Esophagus squamous epithelium (tissue), 5 donors: ENCODE results near the gene CIZ1. TPM values are rescaled to one million over a fixed set of nuclear protein-coding genes. Genes with fewer than 3 reads are reported as not detected.
A peak's percentile ranks its signal among the peaks of the same experiment; 100 is the strongest.
"Not testable (repeated sequence)": the region's sequence is repeated elsewhere in the genome, so short reads cannot be mapped to it uniquely, and the experiment has no call there.

ENCODE experiments used
- DNase-seq: peaks from one replicate; lab custom pipeline; 2025; lab: John Stamatoyannopoulos, UW
- H3K27ac ChIP-seq, 4 donors: fragments of 200-600 bp; sonication (generic); one replicate each; pipeline ENCODE4 v1.5.1; 2016 to 2019; ENCODE audit warnings: mild to moderate bottlenecking in 1 of 4
- H3K27me3 ChIP-seq, 4 donors: fragments of 200-600 bp; sonication (generic); 1 replicate in 3 of 4; 2 replicates in 1 of 4; pipeline versions ENCODE4 v1.5.1 to v1.6.0; 2017 to 2021; ENCODE audit warnings: antibody characterized with exemption in 1 of 4
- H3K36me3 ChIP-seq, 3 donors: fragments of 200-600 bp; sonication (generic); one replicate each; pipeline ENCODE4 v1.5.1; 2016 to 2019
- H3K4me1 ChIP-seq, 3 donors: fragments of 200-600 bp; sonication (generic); one replicate each; pipeline ENCODE4 v1.5.1; 2017 to 2019
- H3K4me3 ChIP-seq, 4 donors: fragments of 200-600 bp; sonication (generic); 1 replicate in 3 of 4; 2 replicates in 1 of 4; pipeline ENCODE4 v1.5.1; 2016 to 2019; ENCODE audit warnings: mild to moderate bottlenecking in 2 of 4, moderate library complexity in 1 of 4
- H3K9me3 ChIP-seq, 3 donors: fragments of 200-600 bp; sonication (generic); one replicate each; pipeline ENCODE4 v1.5.1; 2016 to 2019
- CTCF ChIP-seq, 6 experiments: fragments of 450-650 bp in 4 of 6; fragments of 200-600 bp in 2 of 6; sonication (generic) in 2 of 6; IDR thresholded peaks; one replicate each; pipeline ENCODE4 v1.5.1; 2016 to 2019; ENCODE audit warnings: antibody characterized with exemption in 6 of 6, mild to moderate bottlenecking in 4 of 6, moderate library complexity in 4 of 6
- POLR2A ChIP-seq, 4 donors: fragments of 450-650 bp; IDR thresholded peaks; one replicate each; pipeline ENCODE4 v1.6.1; 2017; ENCODE audit warnings: antibody characterized with exemption in 4 of 4, mild to moderate bottlenecking in 4 of 4, moderate library complexity in 3 of 4
- WGBS, 2 donors: methylation state at CpG; one replicate each; pipeline ENCODE4 v1.1.5; 2018; 5-methylcytosine and 5-hydroxymethylcytosine counted together
- intact Hi-C: fragments of 100-400 bp; cut with DNase I; formaldehyde crosslinking; loops from one replicate; pipeline ENCODE4 v1.15.0; 2022
- total RNA-seq, 4 donors: library from RNA; depleted of rRNA; stranded (reverse); fragments of >200 nt; gene quantifications; one replicate each; pipeline ENCODE4 v1.1.0, GENCODE V29; 2016
- donor health status: DM: yes; HTN: yes; CAD: no.

Gene CIZ1
- total RNA-seq, 4 donors from 2014 or later, result 31.0 to 74.6 (median 43.7) TPM

DNA sequence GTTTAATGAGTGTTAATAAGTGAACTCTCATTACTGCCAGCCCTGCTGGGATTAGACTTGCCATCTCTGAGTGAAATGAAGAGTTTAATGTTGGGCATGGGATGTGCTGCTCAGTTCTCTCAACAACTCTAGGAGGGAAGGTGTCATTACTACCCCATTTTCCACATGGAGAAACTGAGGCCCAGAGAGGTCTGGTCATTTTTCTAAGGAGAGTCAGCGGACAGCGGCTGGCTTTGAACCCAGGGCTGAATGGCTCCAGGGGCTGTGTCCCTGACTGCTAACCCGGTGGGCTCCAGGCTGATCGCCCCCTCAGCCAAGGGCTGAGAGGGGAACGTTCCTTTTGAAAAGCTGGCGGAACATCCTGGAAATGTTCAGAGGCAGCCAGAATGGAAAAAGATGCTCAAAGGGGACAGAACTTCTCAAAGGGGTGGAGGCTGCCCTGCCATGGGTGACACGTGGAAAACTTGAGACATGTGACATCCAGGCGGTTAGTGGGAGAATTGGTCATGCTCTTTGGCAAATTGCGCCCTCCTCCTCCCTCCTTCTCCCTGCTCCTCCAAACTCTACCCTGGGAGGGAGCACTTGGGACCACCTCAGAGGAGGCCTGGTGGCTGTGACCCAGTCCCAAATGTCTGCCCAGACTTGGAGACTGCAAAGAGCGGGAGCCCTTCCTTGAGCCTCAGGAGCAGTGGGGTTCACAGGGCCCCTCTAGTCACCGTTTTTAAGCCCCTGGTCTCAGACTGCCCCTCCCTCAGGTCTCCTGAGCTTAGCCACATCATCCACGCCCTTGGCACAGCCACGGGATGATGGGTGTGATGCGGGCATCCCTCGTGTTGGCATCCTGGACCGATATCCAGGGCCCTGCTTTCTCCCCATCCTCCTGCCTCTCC lies 40.5 kb upstream of the CIZ1 start:
- no peak for DNase-seq
- intact Hi-C loops, result no loop called here

DNA sequence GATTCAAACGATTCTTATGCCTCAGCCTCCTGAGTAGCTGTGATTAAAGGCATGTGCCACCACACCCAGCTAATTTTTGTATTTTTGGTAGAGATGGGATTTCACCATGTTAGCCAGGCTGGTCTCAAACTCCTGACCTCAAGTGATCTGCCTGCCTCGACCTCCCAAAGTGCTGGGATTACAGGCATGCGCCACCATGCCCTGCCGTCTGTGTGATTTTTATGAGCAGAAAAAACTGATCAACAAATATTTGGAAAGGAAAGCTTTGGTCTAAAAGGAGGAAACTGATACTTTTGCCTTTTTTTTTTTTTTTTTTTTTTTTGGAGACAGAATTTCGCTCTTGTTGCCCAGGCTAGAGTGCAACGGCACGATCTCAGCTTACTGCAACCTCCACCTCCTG lies 39.5 kb upstream of the CIZ1 start:
- H3K4me3 ChIP-seq, H3K9me3 ChIP-seq, intact Hi-C loops, DNase-seq, H3K27ac ChIP-seq, H3K4me1 ChIP-seq, H3K36me3 ChIP-seq, H3K27me3 ChIP-seq: not testable (repeated sequence)
- 62 to 74% methylated on average over 7 of the region's 7 CpGs for WGBS, 2 donors

More for the DNA sequence above, 40.5 kb upstream of the CIZ1 start:
- Histone ChIP-seq H3K27ac (peak overlapping the region in 3 of 4 donors; percentile 7 to 46 (median 25)), H3K4me1 (no peaks in the 10 kb centered on the region), H3K27me3 (no peaks in the 10 kb centered on the region), H3K9me3 (no peaks in the 10 kb centered on the region), H3K36me3 (no peaks in the 10 kb centered on the region), H3K4me3 (no peak overlapping the region)
- WGBS, 2 donors, result 39 to 46% methylated on average over 9 to 14 of the region's 16 CpGs
- TF ChIP-seq CTCF (IDR thresholded peaks at IDR 0.05) (no peak), POLR2A (IDR thresholded peaks at IDR 0.05) (no peak)

- no peak overlapping the region for H3K4me3 ChIP-seq
- peaks cover 0 to 6% (median 0%) of the 10 kb centered on the region in 3 donors for H3K36me3 ChIP-seq
- WGBS, 2 donors, result 55 to 71% methylated on average over 5 of the region's 5 CpGs
- no peak for DNase-seq
- H3K9me3 ChIP-seq, result no peaks in the 10 kb centered on the region
- no peak for TF ChIP-seq CTCF (IDR thresholded peaks at IDR 0.05)
- no peak for TF ChIP-seq POLR2A (IDR thresholded peaks at IDR 0.05)
- no peak overlapping the region for H3K27ac ChIP-seq
- intact Hi-C loops, result no loop called here
- H3K27me3 ChIP-seq, result no peaks in the 10 kb centered on the region
- H3K4me1 ChIP-seq, result no peaks in the 10 kb centered on the region
Observed at GRCh38 chr9:128226412-128226801, 35.0 kb upstream of the CIZ1 start.

DNA sequence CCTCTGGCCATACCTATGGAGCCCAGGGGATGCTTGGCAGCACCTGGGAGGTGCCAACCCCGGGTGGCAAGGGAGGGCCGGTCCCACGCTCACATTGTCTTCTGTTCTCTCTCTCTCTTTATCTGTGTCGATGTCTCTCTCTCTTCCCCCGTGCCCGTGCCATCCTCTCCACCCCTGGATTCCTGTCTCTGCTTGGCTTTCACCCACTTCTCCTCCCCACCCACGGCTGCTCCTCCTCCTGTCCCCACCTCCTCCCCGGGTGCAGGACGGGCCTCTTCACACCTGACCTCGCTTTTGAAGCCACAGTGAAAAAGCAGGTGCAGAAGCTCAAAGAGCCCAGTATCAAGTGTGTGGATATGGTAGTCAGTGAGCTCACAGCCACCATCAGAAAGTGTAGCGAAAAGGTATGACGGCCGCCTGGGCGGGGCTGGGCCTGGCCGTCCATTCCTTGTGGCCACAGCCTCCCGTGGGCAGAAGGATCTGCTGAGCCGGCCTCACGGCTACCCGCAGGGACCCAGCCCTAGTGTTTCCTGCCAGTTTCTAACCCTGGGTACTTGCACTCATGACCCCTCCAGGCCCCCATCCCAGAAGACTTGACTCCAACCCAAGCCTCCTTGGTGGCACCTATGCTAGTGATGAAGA lies 34.5 kb upstream of the CIZ1 start:
- H3K4me3 ChIP-seq, result no peak overlapping the region
- H3K9me3 ChIP-seq, result no peaks in the 10 kb centered on the region
- H3K27me3 ChIP-seq, result no peaks in the 10 kb centered on the region
- no peak for DNase-seq
- no peak overlapping the region for H3K27ac ChIP-seq
- intact Hi-C loops, result no loop called here
- 62 to 65% methylated on average over 9 to 17 of the region's 19 CpGs for WGBS, 2 donors
- TF ChIP-seq CTCF (IDR thresholded peaks at IDR 0.05) (no peak), POLR2A (IDR thresholded peaks at IDR 0.05) (no peak)
- peaks cover 0 to 6% (median 0%) of the 10 kb centered on the region in 3 donors for H3K36me3 ChIP-seq
- H3K4me1 ChIP-seq, result no peaks in the 10 kb centered on the region

DNA sequence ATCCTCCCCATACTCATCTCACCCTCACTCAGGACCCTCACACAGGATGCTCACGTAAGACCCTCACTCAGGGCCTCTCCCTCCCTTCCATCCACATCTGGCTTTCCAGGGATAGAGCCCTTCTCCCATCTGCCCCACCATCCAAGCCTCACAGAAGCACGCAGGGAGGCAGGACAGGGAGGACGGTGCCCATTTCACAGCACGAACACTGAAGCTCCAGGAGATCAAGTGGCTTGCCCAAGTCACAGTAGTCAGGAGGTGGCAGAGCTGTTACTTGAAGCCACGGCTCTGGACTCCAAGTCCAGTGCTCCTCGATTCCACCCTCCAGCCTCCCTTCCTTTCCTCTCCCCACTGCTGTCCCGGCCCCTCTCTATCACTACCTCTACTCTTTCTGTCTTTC lies 33.5 kb upstream of the CIZ1 start:
- DNase-seq, result no peak
- TF ChIP-seq POLR2A (IDR thresholded peaks at IDR 0.05) (no peak), CTCF (IDR thresholded peaks at IDR 0.05) (no peak)
- WGBS, 2 donors, result 85 to 91% methylated on average over 6 to 7 of the region's 7 CpGs

More for the DNA sequence above, 33.5 kb upstream of the CIZ1 start:
- Histone ChIP-seq H3K4me3 (no peak overlapping the region), H3K27ac (no peak overlapping the region), H3K36me3 (peaks cover 0 to 6% (median 0%) of the 10 kb centered on the region in 3 donors), H3K4me1 (no peaks in the 10 kb centered on the region), H3K27me3 (no peaks in the 10 kb centered on the region), H3K9me3 (no peaks in the 10 kb centered on the region)
- intact Hi-C loops, result no loop called here
